Endothelial cell of umbilical vein (primary cell): Measurements from ENCODE around the gene ABLIM2. TPM values are rescaled to one million over a fixed set of nuclear protein-coding genes. Genes with fewer than 3 reads are reported as not detected.
A peak's percentile ranks its signal among the peaks of the same experiment; 100 is the strongest.

Experiments
- BruUV-seq: library from RNA; stranded (reverse); fragments of 400-500 nt; replicated peaks from 2 replicates; lab custom pipeline; 2021; lab: Mats Ljungman, UMichigan
- CTCF ChIA-PET: fragments of 300-600, 350-600 bp; sonication (Branson Sonifier 250); formaldehyde crosslinking; loops from one replicate; lab custom pipeline; 2021; ENCODE audit warnings: antibody characterized with exemption, inconsistent platforms; lab: Charles Lee
- POLR2A ChIA-PET: fragments of 300-600, 350-600 bp; sonication (Branson Sonifier 250); formaldehyde crosslinking; loops from one replicate; lab custom pipeline; 2021; ENCODE audit warnings: antibody characterized with exemption, inconsistent platforms; lab: Charles Lee
- DNase-seq: peaks from one replicate; pipeline ENCODE4 v3.0.0-alpha.2; 2011; ENCODE audit warnings: low read depth, low spot score
- FAIRE-seq: peaks from 2 replicates; lab custom pipeline; 2011; peaks lifted over from hg19 to GRCh38; lab: Jason Lieb, UNC
- H2AFZ ChIP-seq: 2 replicates; pipeline ENCODE4 v1.6.0; 2012; ENCODE audit warnings: low read depth, low read length, control low read depth, inconsistent platforms
- H3K27ac ChIP-seq: 2 replicates; pipeline ENCODE4 v1.5.1; 2011; ENCODE audit warnings: low read depth, mild to moderate bottlenecking, control low read depth, low read length, moderate library complexity; ENCODE audit not compliant: insufficient read depth
- H3K27me3 ChIP-seq, 2 experiments: 2 replicates each; pipeline versions ENCODE4 v1.6.0 to v1.6.1; 2011; ENCODE audit warnings: low read length in 2 of 2, mixed read lengths in 1 of 2; ENCODE audit not compliant: control insufficient read depth in 2 of 2, insufficient read depth in 2 of 2
- H3K36me3 ChIP-seq, 2 experiments: 2 replicates in 1 of 2; 3 replicates in 1 of 2; pipeline ENCODE4 v1.5.1; 2011; ENCODE audit warnings: low read length in 2 of 2, mild to moderate bottlenecking in 1 of 2, moderate library complexity in 1 of 2; ENCODE audit not compliant: control insufficient read depth in 2 of 2, insufficient read depth in 2 of 2; ENCODE audit errors: extremely low read depth in 1 of 2
- H3K4me1 ChIP-seq: 3 replicates; pipeline ENCODE4 v1.5.1; 2011; ENCODE audit warnings: mild to moderate bottlenecking, low read length; ENCODE audit not compliant: control insufficient read depth, insufficient read depth; ENCODE audit errors: extremely low read depth
- H3K4me2 ChIP-seq: 2 replicates; pipeline ENCODE4 v1.6.1; 2011; ENCODE audit warnings: low read length, control low read depth, mixed read lengths; ENCODE audit not compliant: insufficient read depth
- H3K4me3 ChIP-seq, 3 experiments: fragments of 200-600 bp in 1 of 3; sonication (generic), shearing (Covaris generic) in 1 of 3; replicated peaks in 1 of 3; 2 replicates each; pipeline ENCODE4 v1.5.1; 2011 to 2016; ENCODE audit warnings: control low read depth in 3 of 3, low read length in 3 of 3, mild to moderate bottlenecking in 2 of 3, inconsistent platforms in 1 of 3, low read depth in 1 of 3, moderate library complexity in 1 of 3; ENCODE audit not compliant: insufficient read depth in 1 of 3
- H3K79me2 ChIP-seq: 2 replicates; pipeline ENCODE4 v1.6.0; 2012; ENCODE audit warnings: low read length, inconsistent platforms; ENCODE audit not compliant: control insufficient read depth, insufficient read depth
- H3K9ac ChIP-seq: replicated peaks from 2 replicates; pipeline ENCODE3; 2011; ENCODE audit warnings: low read length, control low read depth; ENCODE audit not compliant: insufficient read depth; ENCODE audit errors: extremely low read depth
- H3K9me1 ChIP-seq: replicated peaks from 3 replicates; pipeline ENCODE4 v1.6.0; 2011; ENCODE audit warnings: mild to moderate bottlenecking, low read length; ENCODE audit not compliant: control insufficient read depth, insufficient read depth; ENCODE audit errors: extremely low read depth
- H3K9me3 ChIP-seq: replicated peaks from 2 replicates; pipeline ENCODE4 v1.5.1; 2012; ENCODE audit warnings: low read length, inconsistent platforms; ENCODE audit not compliant: control insufficient read depth, insufficient read depth
- H4K20me1 ChIP-seq: replicated peaks from 2 replicates; pipeline ENCODE3; 2011; ENCODE audit warnings: mild to moderate bottlenecking, low read length; ENCODE audit not compliant: control insufficient read depth, insufficient read depth; ENCODE audit errors: extremely low read depth
- EZH2 ChIP-seq: IDR thresholded peaks from 2 replicates; pipeline ENCODE4 v1.6.1; 2012; ENCODE audit warnings: borderline replicate concordance, low read depth, mild to moderate bottlenecking, moderate library complexity, low read length, inconsistent platforms; ENCODE audit not compliant: severe bottlenecking
- FOS ChIP-seq: IDR thresholded peaks from 2 replicates; pipeline ENCODE4 v1.6.1; 2011; ENCODE audit warnings: mild to moderate bottlenecking, low read length, moderate library complexity, borderline replicate concordance; ENCODE audit not compliant: insufficient read depth
- GATA2 ChIP-seq: IDR thresholded peaks from 2 replicates; pipeline ENCODE4 v1.7.0; 2011; ENCODE audit warnings: low read depth, mild to moderate bottlenecking, moderate library complexity, mixed read lengths, low read length; ENCODE audit not compliant: insufficient read length, insufficient read depth
- JUN ChIP-seq: IDR thresholded peaks from 2 replicates; pipeline ENCODE4 v1.6.1; 2011; ENCODE audit warnings: borderline replicate concordance, low read depth; ENCODE audit not compliant: insufficient read length, insufficient read depth
- MYC ChIP-seq: IDR thresholded peaks from one replicate; pipeline ENCODE4 v1.6.1; 2011; ENCODE audit warnings: mild to moderate bottlenecking, low read depth, low read length
- POLR2A ChIP-seq: IDR thresholded peaks from 2 replicates; pipeline ENCODE4 v1.6.1; 2012; ENCODE audit warnings: low read depth, mild to moderate bottlenecking, control low read depth, low read length
- POLR2AphosphoS5 ChIP-seq: IDR thresholded peaks from 2 replicates; pipeline ENCODE4 v1.6.1; 2012; ENCODE audit warnings: low read depth, mild to moderate bottlenecking, control low read depth, low read length, moderate library complexity; ENCODE audit not compliant: insufficient read depth
- dilution Hi-C: fragments of 300-500 bp; cut with MboI; formaldehyde crosslinking; loops from one replicate; pipeline ENCODE4 v1.15.0; 2019; ENCODE audit warnings: low sequenced_read_pairs; ENCODE audit not compliant: extremely low pct_ligation_motif_present
- intact Hi-C: fragments of 100-400 bp; cut with micrococcal nuclease; formaldehyde crosslinking; loops from one replicate; pipeline ENCODE4 v1.10.0; 2022
- polyA plus RNA-seq, 4 experiments: library from polyadenylated mRNA; depleted of rRNA in 3 of 4; stranded (reverse) in 3 of 4; unstranded in 1 of 4; fragments of >200 nt; gene quantifications; 2 replicates each; pipeline versions ENCODE4 v1.2.1 to v1.2.3, GENCODE V29; 2011 to 2012; ENCODE audit warnings: missing spikeins in 1 of 4
- total RNA-seq: library from RNA; stranded (reverse); gene quantifications from 2 replicates; pipeline ENCODE4 v1.2.3, GENCODE V29; 2021
- TF ChIP-seq, protein P1 (sequence below): IDR thresholded peaks from 2 replicates; pipeline ENCODE4 v1.6.1; 2011; ENCODE audit not compliant: insufficient read depth, insufficient read length
- TF ChIP-seq, protein P2 (sequence below), 2 donors: IDR thresholded peaks; 1 replicate in 1 of 2; 2 replicates in 1 of 2; pipeline ENCODE4 v1.5.1; 2011; ENCODE audit warnings: low read length in 2 of 2, mild to moderate bottlenecking in 2 of 2, moderate library complexity in 2 of 2, control low read depth in 1 of 2, inconsistent platforms in 1 of 2, low read depth in 1 of 2; ENCODE audit not compliant: insufficient read depth in 1 of 2; ENCODE audit errors: extremely low read depth in 1 of 2

The ABLIM2 gene
- total and polyA plus RNA-seq, 2 donors (not counting 3 experiments of a cell fraction or from before 2014, with no cell fraction given), result 0.28 to 0.66 TPM

DNA sequence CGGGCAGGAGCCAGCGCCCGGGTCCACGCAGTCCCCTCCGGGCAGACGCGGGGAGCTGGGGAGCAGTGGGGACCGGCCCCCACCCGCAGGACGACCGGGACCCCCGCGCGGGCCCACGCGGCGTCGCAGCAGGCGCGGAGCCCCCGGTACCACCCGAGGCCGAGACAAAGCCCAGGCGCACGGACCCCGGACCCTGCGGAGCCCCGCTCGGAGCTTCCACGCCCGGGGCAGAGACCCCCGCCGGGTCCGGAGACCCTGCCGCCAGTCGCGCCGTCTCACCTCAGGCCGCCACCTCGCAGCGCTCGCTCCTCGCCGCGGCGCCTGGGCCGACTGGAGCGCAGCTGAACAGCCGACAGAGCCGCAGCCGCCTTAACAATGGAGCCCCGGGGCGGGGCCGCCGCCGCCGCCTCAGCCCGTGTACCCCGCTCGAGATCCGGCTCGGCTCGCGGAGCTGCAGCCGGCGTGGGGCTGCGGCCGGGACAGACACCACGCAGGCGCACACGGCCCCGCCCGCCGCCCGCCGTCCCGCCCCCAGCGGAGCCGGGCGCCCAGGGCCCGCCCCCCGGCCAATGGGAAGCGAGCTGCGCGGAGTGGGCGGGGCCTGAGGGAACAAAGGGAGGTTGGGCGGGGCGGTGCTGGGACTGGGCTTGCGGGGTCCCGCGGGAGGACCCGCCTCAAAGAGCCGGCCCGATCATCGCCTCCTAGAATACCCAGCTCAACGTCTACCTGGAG, 219.1 kb downstream of the ABLIM2 start, which contains the start of gene AFAP1:
Gene AFAP1, minus strand, starts transcription at position 485 of the 732 bp plus-strand sequence. CDS start 67,783 bp downstream, outside the sequence.
- DNase-seq (peak; percentile 93), FAIRE-seq (peak; percentile 62)
- H3K4me1 ChIP-seq, result peaks cover 31% of the 10 kb centered on the region
- dilution Hi-C loops, result no loop called here
- peaks cover 3% of the 10 kb centered on the region for H4K20me1 ChIP-seq
- peak within 1 kb of the TSS; percentile 99 for H3K9ac ChIP-seq
- H3K36me3 ChIP-seq, result no peaks in the 10 kb centered on the region
- CTCF ChIA-PET, result interaction anchor here (0.6 to 5.4 kb wide), 20 partner anchors 9 to 137 kb away, joined by 3 to 53 read pairs (median 4); no protein-coding TSS in a partner anchor
- intact Hi-C loops, result loop anchor here (1.0 to 2.0 kb wide), 3 partner anchors 17 to 63 kb away; no protein-coding TSS in a partner anchor
- BruUV-seq, result no TSS peak
- peaks cover 50% of the 10 kb centered on the region for H3K79me2 ChIP-seq
- POLR2A ChIA-PET, result interaction anchor here (0.5 to 2.9 kb wide), 20 partner anchors 10 to 138 kb away, joined by 3 to 18 read pairs (median 5); no protein-coding TSS in a partner anchor
- peak within 1 kb of the TSS; percentile 99 for H2AFZ ChIP-seq
- H3K4me2 ChIP-seq, result peak within 1 kb of the TSS; percentile 89
- peak within 1 kb of the TSS; percentile 47 to 93 (median 88) for H3K4me3 ChIP-seq
- no peaks in the 10 kb centered on the region for H3K27me3 ChIP-seq
- H3K9me1 ChIP-seq, result no peaks in the 10 kb centered on the region
- H3K27ac ChIP-seq, result peak within 1 kb of the TSS; percentile 80
- TF ChIP-seq POLR2AphosphoS5 (peak; percentile 95), GATA2 (no peak), POLR2A (peak; percentile 93)
- H3K9me3 ChIP-seq, result no peaks in the 10 kb centered on the region

DNA sequence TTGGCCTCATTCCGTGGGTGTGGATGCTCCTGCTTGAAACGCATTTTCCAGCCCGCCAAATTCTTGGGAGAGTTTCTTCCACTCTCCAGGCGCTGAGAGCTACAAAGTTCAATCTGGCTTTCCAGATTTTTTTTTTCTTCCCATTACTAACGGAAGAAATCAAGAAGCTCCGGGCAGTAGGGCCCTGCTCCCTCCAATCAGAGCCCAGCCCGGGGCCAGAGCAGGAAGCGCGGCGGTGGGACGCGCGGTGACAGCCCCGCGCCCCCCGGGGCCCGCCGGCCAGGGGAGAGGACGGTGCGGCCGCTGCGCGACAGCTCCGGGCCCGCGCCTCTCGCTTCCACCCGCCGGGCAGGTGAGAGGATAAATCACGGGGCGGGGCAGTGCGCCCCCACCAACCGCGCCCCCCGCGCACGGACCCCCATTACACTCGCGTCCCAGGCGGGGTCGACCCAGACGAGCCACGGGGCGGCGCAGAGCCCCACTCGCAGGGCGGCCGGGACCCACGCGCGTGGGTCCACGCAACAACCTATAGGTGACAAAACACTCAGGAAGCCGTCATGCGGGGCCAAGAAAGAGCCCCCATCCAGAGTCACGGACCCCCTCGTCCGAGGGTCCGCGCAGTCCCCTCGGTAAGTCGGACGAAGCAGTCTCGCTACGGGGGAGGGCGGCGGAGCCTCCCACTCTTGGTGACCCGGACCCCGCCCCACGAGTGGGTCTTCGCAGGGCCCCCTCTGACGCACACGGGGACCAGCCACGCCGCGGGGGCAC, 219.8 kb downstream of the ABLIM2 start:
- H3K36me3 ChIP-seq, result no peaks in the 10 kb centered on the region
- intact Hi-C loops (loop anchor here (1.0 to 2.0 kb wide), 7 partner anchors 18 to 134 kb away; no protein-coding TSS in a partner anchor), dilution Hi-C loops (no loop called here)
- FAIRE-seq (peak; percentile 4), DNase-seq (peak; percentile 57)
- H3K9me3 ChIP-seq, result no peaks in the 10 kb centered on the region
- H3K27ac ChIP-seq, result peak overlapping the region; percentile 71
- H3K4me2 ChIP-seq, result peak overlapping the region; percentile 79
- peaks cover 39% of the 10 kb centered on the region for H3K4me1 ChIP-seq
- H3K79me2 ChIP-seq, result peaks cover 57% of the 10 kb centered on the region
- POLR2A ChIA-PET, result interaction anchor here (0.6 to 2.9 kb wide), 15 partner anchors 12 to 134 kb away, joined by 3 to 18 read pairs (median 5); no protein-coding TSS in a partner anchor
- peaks cover 3% of the 10 kb centered on the region for H4K20me1 ChIP-seq
- peak overlapping the region; percentile 42 to 93 (median 88) for H3K4me3 ChIP-seq
- TF ChIP-seq FOS, result no peak
- TF ChIP-seq, protein P1, sequence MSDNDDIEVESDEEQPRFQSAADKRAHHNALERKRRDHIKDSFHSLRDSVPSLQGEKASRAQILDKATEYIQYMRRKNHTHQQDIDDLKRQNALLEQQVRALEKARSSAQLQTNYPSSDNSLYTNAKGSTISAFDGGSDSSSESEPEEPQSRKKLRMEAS, result no peak
- TF ChIP-seq, protein P2, sequence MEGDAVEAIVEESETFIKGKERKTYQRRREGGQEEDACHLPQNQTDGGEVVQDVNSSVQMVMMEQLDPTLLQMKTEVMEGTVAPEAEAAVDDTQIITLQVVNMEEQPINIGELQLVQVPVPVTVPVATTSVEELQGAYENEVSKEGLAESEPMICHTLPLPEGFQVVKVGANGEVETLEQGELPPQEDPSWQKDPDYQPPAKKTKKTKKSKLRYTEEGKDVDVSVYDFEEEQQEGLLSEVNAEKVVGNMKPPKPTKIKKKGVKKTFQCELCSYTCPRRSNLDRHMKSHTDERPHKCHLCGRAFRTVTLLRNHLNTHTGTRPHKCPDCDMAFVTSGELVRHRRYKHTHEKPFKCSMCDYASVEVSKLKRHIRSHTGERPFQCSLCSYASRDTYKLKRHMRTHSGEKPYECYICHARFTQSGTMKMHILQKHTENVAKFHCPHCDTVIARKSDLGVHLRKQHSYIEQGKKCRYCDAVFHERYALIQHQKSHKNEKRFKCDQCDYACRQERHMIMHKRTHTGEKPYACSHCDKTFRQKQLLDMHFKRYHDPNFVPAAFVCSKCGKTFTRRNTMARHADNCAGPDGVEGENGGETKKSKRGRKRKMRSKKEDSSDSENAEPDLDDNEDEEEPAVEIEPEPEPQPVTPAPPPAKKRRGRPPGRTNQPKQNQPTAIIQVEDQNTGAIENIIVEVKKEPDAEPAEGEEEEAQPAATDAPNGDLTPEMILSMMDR (IDR thresholded peaks at IDR 0.05; ENCODE audit: extremely low read depth in 1 of 2, insufficient read depth in 1 of 2, low read depth in 1 of 2, low read length in 2 of 2), result no peak
- TF ChIP-seq POLR2A, result no peak
- TF ChIP-seq MYC, result no peak
- no peak for TF ChIP-seq EZH2
- TF ChIP-seq GATA2, result no peak
- no peak for TF ChIP-seq JUN
- no peak for TF ChIP-seq POLR2AphosphoS5
- no peak overlapping the region for H2AFZ ChIP-seq
- no peaks in the 10 kb centered on the region for H3K9me1 ChIP-seq
- CTCF ChIA-PET, result interaction anchor here (1.0 to 6.0 kb wide), 20 partner anchors 13 to 177 kb away, joined by 3 to 55 read pairs (median 8); no protein-coding TSS in a partner anchor
- no peaks in the 10 kb centered on the region for H3K27me3 ChIP-seq
- BruUV-seq, result no TSS peak
- peak overlapping the region; percentile 99 for H3K9ac ChIP-seq
